Panc1 (cell line): ENCODE data around the gene THBS1. TPM values are rescaled to one million over a fixed set of nuclear protein-coding genes. Genes with fewer than 3 reads are reported as not detected.

ENCODE experiments used
- ATAC-seq: fragments of 200-7000 bp; cut with Tn5 transposase; 2 replicates; pipeline ENCODE4 v1.9.1; 2020; ENCODE audit warnings: mild to moderate bottlenecking, moderate library complexity
- BruUV-seq: library from RNA; stranded (reverse); fragments of 400-500 nt; replicated peaks from 2 replicates; lab custom pipeline; 2021; lab: Mats Ljungman, UMichigan
- CTCF ChIA-PET: fragments of 300-600 bp; sonication (Branson Sonifier 250); formaldehyde crosslinking; loops from one replicate; lab custom pipeline; 2022; ENCODE audit warnings: antibody characterized with exemption; lab: Charles Lee
- POLR2A ChIA-PET: fragments of 300-600 bp; sonication (Branson Sonifier 250); formaldehyde crosslinking; loops from one replicate; lab custom pipeline; 2022; ENCODE audit warnings: antibody characterized with exemption; lab: Charles Lee
- DNase-seq: peaks from one replicate; pipeline ENCODE4 v3.0.0-alpha.2; 2010; ENCODE audit warnings: low read depth, low spot score
- H3K27ac ChIP-seq: 2 replicates; pipeline ENCODE4 v1.5.1; 2011; ENCODE audit warnings: mild to moderate bottlenecking, low read length, inconsistent platforms
- H3K27me3 ChIP-seq: fragments of 200-500 bp; sonication (Bioruptor generic); 2 replicates; pipeline ENCODE4 v1.6.0; 2014; ENCODE audit warnings: low read length, inconsistent platforms; ENCODE audit not compliant: control insufficient read depth, insufficient read depth
- H3K36me3 ChIP-seq: fragments of 200-500 bp; sonication (Bioruptor generic); 2 replicates; pipeline ENCODE4 v1.5.1; 2014; ENCODE audit warnings: inconsistent platforms, mild to moderate bottlenecking, low read length, moderate library complexity; ENCODE audit not compliant: control insufficient read depth, insufficient read depth
- H3K4me1 ChIP-seq: 2 replicates; pipeline ENCODE4 v1.5.1; 2011; ENCODE audit warnings: inconsistent platforms, mild to moderate bottlenecking, low read length, moderate library complexity; ENCODE audit not compliant: control insufficient read depth, insufficient read depth
- H3K4me3 ChIP-seq, 2 experiments: 2 replicates each; pipeline ENCODE4 v1.5.1; 2011 to 2012; ENCODE audit warnings: low read depth in 2 of 2, low read length in 2 of 2, mild to moderate bottlenecking in 2 of 2, inconsistent platforms in 1 of 2, moderate library complexity in 1 of 2
- H3K9me3 ChIP-seq: fragments of 200-500 bp; sonication (Bioruptor generic); 2 replicates; pipeline ENCODE4 v1.5.1; 2014; ENCODE audit warnings: low read depth, mild to moderate bottlenecking, inconsistent platforms, low read length, moderate library complexity; ENCODE audit not compliant: control insufficient read depth, insufficient read depth
- CTCF ChIP-seq: fragments of 450-650 bp; IDR thresholded peaks from 2 replicates; pipeline ENCODE4 v1.5.1; 2017; ENCODE audit warnings: mild to moderate bottlenecking
- POLR2AphosphoS5 ChIP-seq: IDR thresholded peaks from 2 replicates; pipeline ENCODE4 v1.6.1; 2012; ENCODE audit warnings: mild to moderate bottlenecking, low read depth, low read length, moderate library complexity
- REST ChIP-seq, 2 experiments: IDR thresholded peaks; 2 replicates each; pipeline ENCODE4 v1.6.1; 2011 to 2012; ENCODE audit warnings: low read depth in 2 of 2, control low read depth in 1 of 2, low read length in 1 of 2, mild to moderate bottlenecking in 1 of 2, moderate library complexity in 1 of 2; ENCODE audit not compliant: insufficient read depth in 1 of 2
- SIN3A ChIP-seq: IDR thresholded peaks from 2 replicates; pipeline ENCODE4 v1.6.1; 2012; ENCODE audit warnings: low read depth, mild to moderate bottlenecking, low read length, moderate library complexity, borderline replicate concordance; ENCODE audit not compliant: insufficient read depth
- TCF7L2 ChIP-seq: IDR thresholded peaks from 2 replicates; pipeline ENCODE4 v1.6.1; 2011; ENCODE audit warnings: mild to moderate bottlenecking, low read depth, low read length, inconsistent platforms
- in situ Hi-C: cut with HindIII; loops from 2 replicates; pipeline ENCODE4 v1.10.0; 2016; ENCODE audit warnings: low sequenced_read_pairs, low pct_unique_long_range_greater_than_20kb
- intact Hi-C: fragments of 100-400 bp; cut with micrococcal nuclease; formaldehyde crosslinking; loops from one replicate; pipeline ENCODE4 v1.10.0; 2022; ENCODE audit not compliant: unreplicated experiment
- total RNA-seq: library from RNA; stranded (reverse); gene quantifications from one replicate; pipeline ENCODE4 v1.2.1, GENCODE V29; 2021; ENCODE audit not compliant: unreplicated experiment

THBS1 gene
- total RNA-seq, 1 experiment from 2014 or later = 61.9 TPM

GRCh38 chr15:39645976-39646257 lies 65.0 kb downstream of the THBS1 start:
- ChIA-PET POLR2A (interaction anchor here (0.6 kb wide), 1 partner anchor 64 kb away, joined by 5 read pairs; no protein-coding TSS in a partner anchor), CTCF (no interaction called here)
- H3K9me3 ChIP-seq = no peaks in the 10 kb centered on the region
- H3K4me1 ChIP-seq = no peaks in the 10 kb centered on the region
- TF ChIP-seq CTCF (no peak), TCF7L2 (no peak), POLR2AphosphoS5 (no peak), REST (IDR thresholded peaks at IDR 0.05; ENCODE audit: insufficient read depth in 1 of 2, low read depth in 2 of 2, low read length in 1 of 2) (no peak), SIN3A (no peak)
- H3K4me3 ChIP-seq = no peak overlapping the region
- BruUV-seq = no TSS peak
- no peaks in the 10 kb centered on the region for H3K27me3 ChIP-seq
- ATAC-seq (no peak), DNase-seq (no peak)
- in situ Hi-C loops (no loop called here), intact Hi-C loops (no loop called here)
- H3K36me3 ChIP-seq = no peaks in the 10 kb centered on the region
- no peak overlapping the region for H3K27ac ChIP-seq

- TF ChIP-seq CTCF (no peak), REST (IDR thresholded peaks at IDR 0.05; ENCODE audit: insufficient read depth in 1 of 2, low read depth in 2 of 2, low read length in 1 of 2) (no peak), TCF7L2 (no peak), POLR2AphosphoS5 (no peak), SIN3A (no peak)
- intact Hi-C loops = no loop called here
- DNase-seq = no peak
Measured at GRCh38 chr15:39646425-39646824, 65.5 kb downstream of the THBS1 start.

More at GRCh38 chr15:39646425-39646824, 65.5 kb downstream of the THBS1 start:
- ATAC-seq = no peak
- no TSS peak for BruUV-seq
- no peaks in the 10 kb centered on the region for H3K9me3 ChIP-seq
- POLR2A ChIA-PET = interaction anchor here (0.6 kb wide), 1 partner anchor 65 kb away, joined by 5 read pairs; no protein-coding TSS in a partner anchor
- CTCF ChIA-PET = no interaction called here
- no peak overlapping the region for H3K27ac ChIP-seq
- in situ Hi-C loops = no loop called here
- no peaks in the 10 kb centered on the region for H3K4me1 ChIP-seq
- H3K36me3 ChIP-seq = no peaks in the 10 kb centered on the region
- H3K27me3 ChIP-seq = no peaks in the 10 kb centered on the region
- no peak overlapping the region for H3K4me3 ChIP-seq

Other genes with a start within 250 kb of the THBS1 start
- gene FSIP1, start 201.8 kb downstream of the THBS1 start, total RNA-seq = 1.4 TPM